HG02885 (cell line): ENCODE data around the gene GALNT10.

Experiments
- ATAC-seq: cut with Tn5 transposase; IDR thresholded peaks from one replicate; pipeline ENCODE4 v1.9.1; 2021; ENCODE audit warnings: mild to moderate bottlenecking; ENCODE audit not compliant: unreplicated experiment, poor library complexity

GALNT10 gene

DNA sequence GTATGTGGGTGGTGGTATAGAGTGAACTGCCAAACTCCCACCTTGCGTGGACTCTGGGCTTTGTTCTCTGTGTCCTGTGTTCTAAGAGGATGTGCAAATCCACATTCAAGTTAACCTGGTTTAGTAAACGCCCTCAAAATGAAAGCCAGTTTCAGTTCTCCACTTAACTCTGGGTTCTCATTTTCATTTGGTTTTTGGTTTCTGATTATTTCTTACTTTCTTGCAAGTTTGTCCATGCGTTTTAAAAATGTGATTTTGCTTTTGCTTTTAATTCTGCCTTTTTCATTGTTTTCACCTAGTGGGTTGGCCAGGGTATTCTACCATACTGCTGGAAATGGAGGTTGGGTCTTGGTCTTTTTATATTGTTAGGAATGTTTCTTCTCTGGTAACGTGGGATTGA lies 38.2 kb downstream of the GALNT10 start:
- ATAC-seq, result peak; percentile 92

DNA sequence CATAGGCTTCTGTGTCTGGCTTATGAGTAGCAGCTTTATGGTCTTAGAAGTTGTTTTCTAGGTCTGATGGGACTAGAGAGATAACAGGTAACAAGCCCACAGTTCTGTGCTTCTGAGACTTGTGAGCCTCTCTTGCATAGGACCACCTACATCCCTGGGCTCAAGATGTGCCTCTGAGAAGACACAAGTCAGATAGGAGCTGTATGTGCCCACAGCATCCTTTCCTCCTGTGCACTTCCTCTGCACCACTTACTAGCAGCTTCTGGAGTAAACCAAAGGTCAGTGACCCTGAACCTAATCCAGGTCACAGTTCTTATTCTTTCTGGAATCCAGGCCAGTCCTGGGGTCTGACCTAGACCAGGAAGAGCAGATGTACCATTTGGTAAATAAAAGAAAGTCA lies 40.0 kb downstream of the GALNT10 start:
- ATAC-seq, result no peak

DNA sequence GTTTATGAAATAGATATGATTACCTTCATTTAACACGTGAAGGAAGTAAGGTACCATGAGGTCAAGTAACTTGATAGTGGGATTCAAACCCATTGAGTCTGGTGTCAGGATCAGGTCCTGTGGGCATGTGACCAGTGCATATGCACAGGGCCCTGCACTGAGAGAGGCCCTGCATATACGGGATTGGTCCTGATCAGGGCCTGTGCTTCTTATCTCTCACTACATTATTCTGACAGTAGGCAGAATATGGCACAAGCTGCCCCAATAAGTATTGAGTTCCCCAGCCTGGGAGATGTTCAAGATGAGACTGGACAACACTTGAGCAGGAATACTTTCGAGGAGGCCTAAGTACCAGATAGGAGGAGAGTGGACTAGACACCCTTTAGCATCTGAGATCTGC lies 44.0 kb downstream of the GALNT10 start:
- ATAC-seq, result no peak

DNA sequence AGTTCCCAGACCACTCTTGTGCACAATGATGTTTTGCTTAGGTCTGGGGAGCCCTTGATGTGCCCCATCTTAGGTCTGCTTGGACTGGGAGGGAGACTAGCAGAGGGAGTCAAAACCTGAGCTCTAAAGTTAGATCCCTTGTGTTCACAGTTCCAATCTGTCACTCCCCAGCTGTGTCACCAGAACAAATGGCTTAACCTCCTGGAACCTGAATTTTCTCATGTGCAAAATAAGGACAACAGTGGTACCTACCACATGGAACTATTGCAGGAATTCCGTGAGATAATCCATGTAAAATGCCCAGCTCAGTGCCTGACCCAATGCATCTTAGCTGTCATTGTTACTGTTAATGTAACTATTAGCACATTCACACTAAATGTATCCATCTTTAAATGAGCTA lies 45.5 kb downstream of the GALNT10 start:
- no peak for ATAC-seq

DNA sequence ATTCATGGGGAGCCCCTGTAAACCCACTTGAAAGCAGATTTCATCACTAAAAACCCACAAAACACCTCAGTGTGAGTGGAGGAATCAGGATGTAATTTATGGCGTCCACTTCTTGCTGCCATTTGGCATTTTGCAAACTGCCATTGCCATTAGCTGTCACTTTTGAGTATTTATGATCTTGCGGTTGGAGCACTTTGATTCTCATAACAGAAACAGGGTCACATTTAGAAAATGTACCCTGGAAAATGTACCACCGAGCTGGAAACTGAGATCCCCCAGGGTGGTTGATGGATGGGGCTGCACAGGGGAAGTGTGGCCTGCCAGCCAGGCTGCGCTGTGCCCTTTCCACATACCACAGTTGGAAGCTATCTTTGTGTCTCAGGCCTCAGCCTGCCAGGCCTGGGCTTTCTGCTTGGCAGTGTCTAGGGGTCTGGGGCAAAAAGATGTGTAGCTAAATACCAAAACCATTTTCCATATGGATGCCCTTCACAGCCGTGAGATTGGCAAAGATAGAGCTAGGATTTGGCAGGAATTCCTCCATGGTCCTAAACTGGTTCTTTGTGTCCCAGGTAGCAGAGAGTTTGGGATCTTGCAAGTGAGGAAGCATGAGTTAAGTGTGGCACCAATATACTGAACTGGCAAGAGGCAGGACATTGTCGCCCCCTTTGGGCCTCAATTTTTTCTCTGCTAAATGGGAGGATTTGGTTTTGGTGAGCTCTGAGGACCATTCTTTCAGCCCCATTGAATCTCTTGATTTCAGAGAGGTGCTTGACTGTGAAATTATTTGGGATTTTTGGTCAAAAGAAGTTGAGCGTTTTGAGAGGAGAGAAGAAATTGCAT lies 46.2 kb downstream of the GALNT10 start:
- no peak for ATAC-seq

DNA sequence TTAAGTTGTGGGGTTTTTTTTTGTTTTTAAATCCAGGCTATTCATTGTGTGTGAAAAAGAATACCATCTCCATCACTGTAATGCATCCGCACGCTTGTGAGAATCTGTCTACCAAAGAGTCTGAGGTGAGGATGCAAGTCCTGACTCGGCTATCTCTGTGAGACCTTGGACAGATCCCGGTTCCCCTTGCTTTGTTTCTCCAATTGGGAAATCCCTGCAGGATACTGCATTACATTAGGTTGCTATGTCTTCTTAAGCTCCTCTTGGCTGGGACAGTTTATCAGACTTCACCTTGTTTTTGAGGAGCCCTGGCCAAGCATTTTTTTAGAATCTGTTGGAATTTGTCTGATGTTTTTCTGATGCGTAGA lies 46.8 kb downstream of the GALNT10 start:
- ATAC-seq, result no peak

DNA sequence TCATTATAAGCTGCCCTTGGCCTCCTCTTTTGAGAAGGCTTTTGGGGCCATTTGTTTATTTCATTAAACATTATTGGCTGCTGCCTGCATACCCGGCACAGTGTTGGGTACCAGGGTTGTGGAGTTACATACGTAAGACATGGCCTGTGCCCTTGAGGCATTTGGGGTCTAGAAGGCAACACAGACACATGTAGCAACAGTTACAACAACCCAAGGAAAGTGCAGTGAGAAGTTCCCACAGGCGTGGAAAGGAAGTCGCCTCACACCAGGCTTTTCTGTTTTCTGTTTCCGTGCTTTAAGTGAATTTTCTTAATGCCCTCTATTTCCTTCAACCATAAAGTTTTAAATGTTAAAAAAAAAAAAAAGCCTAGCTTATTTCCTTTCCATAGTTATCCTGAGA lies 47.4 kb downstream of the GALNT10 start:
- ATAC-seq, result no peak

DNA sequence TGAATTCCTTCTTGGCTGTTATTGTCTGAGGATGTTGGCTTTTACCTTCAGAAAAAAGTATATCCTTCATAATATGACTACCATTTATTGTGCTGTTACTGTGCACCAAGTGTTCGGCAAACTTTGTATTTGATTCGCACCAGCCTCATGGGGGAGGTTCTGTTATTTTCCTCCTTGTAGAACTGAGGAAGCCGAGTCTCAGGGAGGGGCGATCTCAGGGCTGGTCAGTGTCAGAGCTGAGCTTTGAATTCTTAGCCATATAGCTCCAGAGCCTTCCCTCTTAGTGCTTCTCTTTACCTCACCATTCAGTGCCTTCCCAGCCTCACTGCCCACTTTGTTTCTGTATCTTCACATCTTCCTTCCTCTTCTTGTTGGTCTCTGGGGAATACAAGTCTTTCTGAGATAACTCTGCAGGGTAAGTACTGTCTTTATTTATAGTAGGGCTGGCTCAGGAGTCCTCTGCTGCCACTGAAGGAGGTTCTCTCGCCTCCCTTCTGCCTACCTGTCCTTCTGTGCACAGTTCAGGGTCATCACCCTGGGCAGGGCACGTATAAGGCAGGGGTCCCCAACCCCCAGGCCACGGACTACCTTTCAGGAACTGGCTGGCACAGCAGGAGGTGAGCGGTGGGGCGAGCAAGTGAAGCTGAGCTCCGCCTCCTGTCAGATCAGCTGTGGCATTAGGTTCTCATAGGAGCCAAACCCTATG lies 48.4 kb downstream of the GALNT10 start:
- ATAC-seq, result peak; percentile 67

DNA sequence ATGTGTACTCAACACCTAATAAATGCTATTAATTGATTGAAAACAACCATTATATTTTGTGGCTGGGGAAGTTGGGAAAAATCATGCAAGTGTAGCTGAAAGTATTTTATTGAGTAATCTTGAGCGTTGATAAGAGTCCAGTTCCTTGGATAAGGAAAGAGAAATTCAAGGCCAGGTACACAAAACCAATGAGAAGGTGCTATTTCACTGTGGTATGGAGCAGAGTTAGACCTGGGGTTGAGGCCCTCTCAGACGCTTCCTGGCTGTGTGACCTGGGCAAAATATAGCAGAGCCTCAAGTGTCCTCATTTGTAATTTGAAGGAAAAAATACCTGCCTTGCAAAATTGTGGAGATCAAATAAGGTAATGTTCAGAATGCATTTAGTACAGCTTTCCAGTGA lies 50.1 kb downstream of the GALNT10 start:
- no peak for ATAC-seq

DNA sequence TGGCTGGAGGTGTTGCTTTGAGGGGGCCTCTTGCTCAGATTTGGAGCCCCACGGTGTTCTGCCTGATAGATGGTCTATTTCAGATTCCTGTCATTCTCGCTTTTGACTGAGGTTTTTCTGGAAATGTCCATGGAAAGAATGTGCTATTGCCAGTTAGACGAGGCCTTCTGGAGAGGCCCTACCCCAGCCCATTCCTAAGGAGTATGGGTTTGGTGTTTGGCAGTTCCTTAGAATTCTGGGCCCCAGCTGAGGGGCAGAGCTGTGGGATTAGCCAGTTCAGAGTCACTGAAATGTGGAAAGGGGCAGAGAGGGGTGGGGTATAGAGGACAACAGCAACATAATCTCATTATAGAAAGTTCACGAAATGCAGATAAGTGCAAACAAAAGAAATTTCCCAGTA lies 50.5 kb downstream of the GALNT10 start:
- ATAC-seq, result no peak

DNA sequence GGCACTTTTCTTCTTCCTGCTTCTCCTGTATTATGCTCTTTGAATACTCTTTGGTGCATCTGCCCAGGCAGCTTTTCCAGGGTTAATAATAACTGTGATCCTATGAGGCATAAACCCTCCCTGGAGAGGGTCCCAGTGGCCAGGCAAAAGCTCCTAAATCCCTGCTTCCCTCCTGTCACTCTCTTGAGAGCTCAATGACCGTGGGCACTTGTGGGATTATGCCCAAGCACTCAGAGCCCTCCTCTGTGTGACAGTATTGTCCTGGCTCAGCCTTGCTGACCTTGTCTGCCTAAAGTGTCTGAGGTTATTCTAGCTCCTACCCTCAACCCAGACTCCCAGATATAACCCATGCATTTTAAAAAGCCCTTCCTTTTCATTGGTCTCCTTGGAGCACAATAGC lies 51.9 kb downstream of the GALNT10 start:
- ATAC-seq, result peak; percentile 0

DNA sequence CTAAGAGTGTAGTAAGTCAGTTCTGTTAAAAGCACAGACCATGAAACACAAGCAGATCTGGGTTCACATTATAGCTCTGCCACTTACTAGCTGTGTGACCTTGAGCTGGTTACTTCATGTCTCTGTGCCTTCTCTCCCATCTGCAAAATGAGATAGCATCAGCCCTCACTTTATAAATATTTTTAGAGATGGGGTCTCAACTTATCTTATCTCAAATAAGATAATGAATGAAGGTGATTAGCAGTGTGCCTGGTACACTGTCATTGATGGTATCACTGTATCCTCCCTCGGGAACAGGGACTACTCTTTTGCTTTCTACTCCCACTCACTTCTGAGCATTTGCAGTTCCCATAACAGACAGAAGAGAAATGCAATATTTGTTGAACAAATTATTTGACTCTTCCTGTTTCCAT lies 52.4 kb downstream of the GALNT10 start:
- ATAC-seq, result peak; percentile 61

DNA sequence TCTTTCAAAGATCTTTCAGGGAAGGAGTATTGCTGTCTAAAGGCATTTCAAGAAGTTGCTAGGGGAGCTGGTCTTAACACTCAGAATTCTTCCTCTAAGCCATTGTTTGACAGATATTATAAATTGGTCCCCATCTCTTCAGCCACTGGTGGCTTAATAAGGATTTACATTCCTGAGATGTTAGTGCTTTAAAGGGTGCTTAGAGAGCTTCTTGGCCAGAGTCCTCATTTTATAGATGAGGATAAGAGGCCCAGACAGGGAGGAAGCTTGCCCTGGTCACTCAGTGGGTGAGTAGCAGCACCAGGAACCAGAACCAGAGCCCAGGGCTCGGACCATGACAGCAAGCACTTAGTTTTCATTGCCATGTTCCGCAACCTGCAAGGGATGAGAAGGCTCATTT lies 53.2 kb downstream of the GALNT10 start:
- ATAC-seq, result no peak

DNA sequence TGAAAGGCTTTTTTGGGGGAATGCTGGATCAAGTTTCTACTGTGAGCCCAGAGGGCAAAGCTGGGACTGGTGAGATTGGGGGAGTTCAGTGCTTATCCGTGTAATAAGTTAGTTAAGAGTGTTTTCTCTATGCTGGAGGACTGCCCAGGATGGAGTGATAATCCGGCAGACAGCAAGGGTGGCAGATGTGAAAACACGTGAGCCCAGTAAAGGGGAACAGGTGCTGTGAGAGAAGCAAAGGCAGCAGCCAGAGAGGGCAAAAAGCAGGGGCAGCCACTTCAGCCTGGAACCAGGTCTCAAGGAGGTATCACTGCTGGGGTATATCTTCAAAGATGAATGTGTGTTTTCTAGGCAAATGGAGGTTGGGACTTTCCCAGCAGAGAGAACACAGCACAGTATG lies 53.9 kb downstream of the GALNT10 start:
- no peak for ATAC-seq

DNA sequence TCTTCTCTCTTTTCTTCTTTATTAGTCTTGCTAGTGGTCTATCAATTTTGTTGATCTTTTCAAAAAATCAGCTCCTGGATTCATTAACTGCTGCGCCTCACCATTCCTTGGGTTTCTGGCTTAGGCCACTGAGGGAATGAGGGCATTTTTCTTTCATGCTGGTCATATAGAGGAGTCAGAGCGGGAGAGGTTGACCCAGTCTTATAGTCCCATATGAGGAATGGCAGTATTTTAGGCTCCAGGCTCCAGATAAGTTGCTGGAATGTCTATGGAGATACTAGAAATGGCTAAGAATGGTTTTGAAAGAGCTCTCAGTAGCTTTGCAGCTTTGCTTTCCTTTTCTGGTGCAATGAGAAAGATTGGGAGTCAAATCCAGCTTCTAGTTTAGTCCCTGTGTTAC lies 58.2 kb downstream of the GALNT10 start:
- no peak for ATAC-seq

DNA sequence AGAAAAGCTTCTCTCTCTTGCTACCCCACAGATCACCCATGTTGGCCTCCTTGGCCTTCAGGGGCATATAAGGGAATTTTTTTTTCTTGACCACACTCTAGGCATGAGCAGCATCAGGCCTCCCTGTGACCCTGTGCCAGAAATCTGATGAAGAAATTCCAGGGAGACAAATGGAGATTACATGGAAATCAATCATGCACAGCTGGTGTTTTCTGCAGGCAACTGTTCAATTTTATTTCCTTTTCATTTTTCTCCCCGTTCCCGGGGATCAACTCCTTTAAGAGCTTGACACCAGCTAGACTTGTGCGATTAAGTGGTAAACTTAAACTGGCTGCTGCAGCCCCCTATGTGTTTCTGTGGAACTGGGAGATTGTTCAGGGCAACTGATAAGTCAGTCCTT lies 59.3 kb downstream of the GALNT10 start:
- no peak for ATAC-seq

DNA sequence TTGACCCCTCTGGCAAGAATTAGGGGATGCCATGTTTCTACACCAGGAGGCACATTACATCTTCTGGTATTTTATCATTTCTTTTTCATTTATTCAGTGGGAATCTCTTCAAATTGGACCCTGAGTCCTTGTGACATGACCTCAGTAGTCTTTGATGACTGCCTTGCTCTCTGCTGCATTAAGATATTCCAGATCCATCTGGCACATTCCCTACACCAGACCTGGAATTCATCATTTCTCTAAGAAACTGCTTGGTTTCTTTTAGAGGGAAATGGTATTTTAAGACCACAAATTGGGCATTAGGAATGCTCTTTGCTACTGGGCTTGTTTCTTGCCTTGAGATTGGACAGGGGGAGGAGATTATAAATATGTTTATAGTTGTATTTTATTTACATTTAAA lies 61.0 kb downstream of the GALNT10 start:
- ATAC-seq, result no peak

DNA sequence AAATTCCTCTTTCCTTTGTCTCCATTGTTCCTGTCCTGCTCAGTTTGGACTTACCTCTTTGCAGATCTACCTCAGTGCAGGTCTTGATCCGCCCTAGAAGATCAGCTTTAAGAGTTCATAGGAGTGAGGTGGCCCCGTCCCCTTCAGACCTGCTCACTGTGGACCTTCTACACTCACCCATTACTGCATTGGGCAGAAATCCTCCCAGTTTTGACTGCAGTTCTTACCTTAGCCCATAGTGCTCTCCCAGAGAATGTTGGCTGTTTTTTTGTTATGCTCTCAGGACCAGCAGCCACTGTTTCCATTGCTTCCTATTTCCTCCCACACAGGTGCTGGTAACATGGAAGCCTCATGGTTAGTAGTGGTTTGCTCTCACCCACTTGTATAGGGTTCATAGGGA lies 63.3 kb downstream of the GALNT10 start:
- no peak for ATAC-seq

DNA sequence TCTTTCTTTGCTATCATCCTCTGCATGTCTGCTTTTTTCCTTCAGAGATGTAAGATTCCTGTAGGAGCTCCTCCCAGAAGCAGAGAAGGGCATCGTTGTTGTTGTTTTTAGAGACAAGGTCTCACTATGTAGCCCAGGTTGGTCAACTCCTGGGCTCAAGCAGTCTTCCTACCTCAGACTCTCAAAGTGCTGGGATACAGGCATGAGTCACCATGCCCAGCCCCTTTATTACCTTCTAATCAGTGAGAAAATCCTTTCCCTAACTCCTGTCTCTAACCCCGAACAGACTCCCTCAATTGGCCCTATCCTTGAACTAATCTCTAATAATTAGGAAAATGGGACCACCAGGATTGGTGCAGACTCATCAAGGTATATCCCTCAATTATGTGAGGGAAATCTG lies 64.4 kb downstream of the GALNT10 start:
- no peak for ATAC-seq

DNA sequence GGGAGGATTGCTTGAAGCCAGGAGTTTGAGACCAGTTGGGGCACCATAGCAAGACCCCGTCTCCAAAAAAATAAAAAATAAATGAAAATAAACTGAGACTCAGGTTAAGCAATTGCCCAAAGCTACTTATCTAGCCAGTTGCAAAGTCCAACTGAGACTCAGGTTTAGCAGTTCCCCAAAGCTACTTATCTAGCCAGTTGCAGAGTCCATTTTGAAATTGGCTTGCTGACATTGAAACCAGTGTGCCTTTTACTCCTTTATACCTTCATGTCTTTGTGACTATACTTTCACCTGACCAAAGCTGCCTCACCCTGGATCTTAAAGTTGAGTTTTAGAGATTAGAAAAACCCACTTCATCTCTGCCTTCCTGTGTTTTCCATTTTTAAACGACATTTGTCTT lies 66.5 kb downstream of the GALNT10 start:
- ATAC-seq, result no peak

DNA sequence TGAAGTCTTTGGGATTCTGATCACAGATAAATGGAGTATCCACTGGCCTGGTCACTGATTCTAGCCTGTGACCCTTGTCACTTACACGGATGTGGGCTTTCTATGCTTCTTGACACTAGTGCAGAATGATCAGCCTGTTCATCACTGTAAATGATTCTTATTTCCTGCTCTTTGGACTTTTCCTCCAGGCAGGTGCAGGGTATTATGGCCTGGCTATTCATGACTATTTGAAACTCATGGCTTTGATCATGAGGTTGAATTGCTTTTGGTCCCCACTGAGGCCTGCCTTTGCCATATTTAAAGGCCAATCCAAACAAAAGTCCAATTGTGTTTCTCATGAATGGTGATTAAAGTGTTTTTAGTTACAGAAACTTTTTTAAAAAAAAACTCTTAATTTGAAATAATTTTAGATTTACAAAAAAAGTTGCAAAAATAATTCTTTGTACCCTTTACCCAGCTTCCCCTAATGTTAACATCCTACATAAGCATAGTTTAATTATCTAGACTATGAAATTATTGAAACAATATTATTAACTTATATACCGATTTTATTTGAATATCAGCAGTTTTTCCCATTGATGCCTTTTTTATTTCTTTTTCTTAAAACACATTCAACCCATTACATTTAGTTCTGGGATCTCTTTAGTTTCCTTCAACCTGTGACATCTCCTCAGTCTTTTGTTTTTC lies 68.1 kb downstream of the GALNT10 start:
- no peak for ATAC-seq
